Fibroblast of villous mesenchyme (primary cell): ENCODE measurements around the gene PAPPA. TPM values are rescaled to one million over a fixed set of nuclear protein-coding genes. Genes with fewer than 3 reads are reported as not detected.

Experiments
- DNase-seq: peaks from one replicate; pipeline ENCODE4 v3.0.0-alpha.2; 2010; ENCODE audit warnings: low read depth
- H3K4me3 ChIP-seq: 2 replicates; pipeline ENCODE4 v1.5.1; 2011; ENCODE audit warnings: low read depth, mild to moderate bottlenecking, low read length
- total RNA-seq: library from RNA; depleted of rRNA; stranded (reverse); fragments of >200 nt; gene quantifications from 2 replicates; pipeline ENCODE4 v1.2.3, GENCODE V29; 2012
- TF ChIP-seq, protein P1 (sequence below): IDR thresholded peaks from 2 replicates; pipeline ENCODE4 v1.5.1; 2012; ENCODE audit warnings: low read depth, mild to moderate bottlenecking, low read length; ENCODE audit not compliant: insufficient read depth

PAPPA gene
- total RNA-seq, 1 donor, result 104 TPM

DNA sequence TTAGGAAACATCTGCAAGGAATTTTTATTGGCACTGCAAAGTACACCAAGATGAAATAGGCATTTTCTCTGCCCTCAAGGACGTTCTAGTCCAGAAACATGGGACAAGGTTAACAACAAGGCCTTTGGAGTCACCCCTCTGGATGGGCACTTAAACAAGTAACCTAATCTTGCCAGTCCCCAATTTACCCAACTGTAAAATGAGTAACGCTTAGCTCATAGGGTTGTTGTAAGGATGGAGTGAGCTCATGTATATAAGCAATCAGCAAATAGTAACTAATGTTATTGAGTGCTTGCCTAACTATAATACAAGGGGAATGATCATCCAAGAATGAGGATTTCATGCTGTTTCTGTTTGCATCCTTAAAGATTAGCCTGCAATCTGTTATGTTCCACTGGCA, 189.3 kb downstream of the PAPPA start:
- DNase-seq, result no peak
- TF ChIP-seq, protein P1, sequence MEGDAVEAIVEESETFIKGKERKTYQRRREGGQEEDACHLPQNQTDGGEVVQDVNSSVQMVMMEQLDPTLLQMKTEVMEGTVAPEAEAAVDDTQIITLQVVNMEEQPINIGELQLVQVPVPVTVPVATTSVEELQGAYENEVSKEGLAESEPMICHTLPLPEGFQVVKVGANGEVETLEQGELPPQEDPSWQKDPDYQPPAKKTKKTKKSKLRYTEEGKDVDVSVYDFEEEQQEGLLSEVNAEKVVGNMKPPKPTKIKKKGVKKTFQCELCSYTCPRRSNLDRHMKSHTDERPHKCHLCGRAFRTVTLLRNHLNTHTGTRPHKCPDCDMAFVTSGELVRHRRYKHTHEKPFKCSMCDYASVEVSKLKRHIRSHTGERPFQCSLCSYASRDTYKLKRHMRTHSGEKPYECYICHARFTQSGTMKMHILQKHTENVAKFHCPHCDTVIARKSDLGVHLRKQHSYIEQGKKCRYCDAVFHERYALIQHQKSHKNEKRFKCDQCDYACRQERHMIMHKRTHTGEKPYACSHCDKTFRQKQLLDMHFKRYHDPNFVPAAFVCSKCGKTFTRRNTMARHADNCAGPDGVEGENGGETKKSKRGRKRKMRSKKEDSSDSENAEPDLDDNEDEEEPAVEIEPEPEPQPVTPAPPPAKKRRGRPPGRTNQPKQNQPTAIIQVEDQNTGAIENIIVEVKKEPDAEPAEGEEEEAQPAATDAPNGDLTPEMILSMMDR, result no peak
- H3K4me3 ChIP-seq, result no peak overlapping the region

DNA sequence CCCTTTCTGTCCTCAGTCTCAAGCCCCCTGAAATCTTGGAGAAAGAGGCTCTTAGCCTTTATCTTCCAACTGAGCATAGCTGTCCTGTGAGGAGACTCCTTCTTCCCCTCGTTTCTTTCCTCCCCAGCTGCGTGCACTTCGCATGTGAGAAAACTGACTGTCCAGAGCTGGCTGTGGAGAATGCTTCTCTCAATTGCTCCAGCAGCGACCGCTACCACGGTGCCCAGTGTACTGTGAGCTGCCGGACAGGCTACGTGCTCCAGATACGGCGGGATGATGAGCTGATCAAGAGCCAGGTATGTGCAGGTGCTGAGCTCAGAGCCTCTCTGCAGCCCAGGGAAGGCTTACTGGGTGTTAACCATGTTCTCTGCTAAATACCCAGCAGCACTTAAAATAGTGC, 190.8 kb downstream of the PAPPA start:
- no peak overlapping the region for H3K4me3 ChIP-seq
- TF ChIP-seq, protein P1, result no peak
- DNase-seq, result no peak

DNA sequence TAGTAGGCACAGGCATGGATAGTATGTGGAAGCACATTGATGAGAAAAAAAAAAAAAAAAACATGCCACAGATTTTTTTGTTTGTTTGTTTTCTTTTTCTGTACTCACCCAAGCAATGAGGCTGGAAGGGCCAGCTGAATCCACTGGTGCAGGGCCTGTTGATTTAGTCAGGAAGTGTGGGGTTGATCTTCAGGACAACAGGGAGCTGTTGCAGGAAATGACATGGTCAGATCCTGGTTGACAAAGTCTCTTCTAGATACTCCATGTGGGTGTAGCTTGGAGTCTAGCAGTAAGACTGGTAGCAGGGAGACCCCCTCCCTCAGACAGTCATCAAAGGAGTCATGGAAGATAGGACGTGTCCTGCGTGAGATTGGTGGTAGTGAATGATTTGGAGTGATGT, 191.8 kb downstream of the PAPPA start:
- no peak overlapping the region for H3K4me3 ChIP-seq
- no peak for DNase-seq
- TF ChIP-seq, protein P1, result no peak

DNA sequence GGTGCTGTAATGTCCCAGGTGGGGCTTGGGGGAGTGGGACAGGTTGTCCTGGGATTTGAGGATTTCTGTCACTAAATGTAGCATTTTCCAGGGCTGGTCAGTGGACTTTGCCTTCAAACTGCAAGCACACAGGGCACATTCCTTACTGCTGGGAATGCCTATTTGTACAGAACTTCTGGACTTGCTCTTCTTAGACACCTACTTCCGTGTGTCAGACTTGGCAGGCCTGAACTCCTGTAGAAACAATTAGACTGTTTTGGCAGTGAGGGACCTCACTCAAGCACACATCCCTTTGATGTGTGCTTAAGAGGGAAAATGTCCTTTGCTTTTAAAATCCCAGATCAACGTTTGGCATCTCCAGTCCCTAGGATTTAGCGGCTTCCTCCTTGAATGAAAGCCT, 192.2 kb downstream of the PAPPA start:
- TF ChIP-seq, protein P1, result no peak
- no peak for DNase-seq

DNA sequence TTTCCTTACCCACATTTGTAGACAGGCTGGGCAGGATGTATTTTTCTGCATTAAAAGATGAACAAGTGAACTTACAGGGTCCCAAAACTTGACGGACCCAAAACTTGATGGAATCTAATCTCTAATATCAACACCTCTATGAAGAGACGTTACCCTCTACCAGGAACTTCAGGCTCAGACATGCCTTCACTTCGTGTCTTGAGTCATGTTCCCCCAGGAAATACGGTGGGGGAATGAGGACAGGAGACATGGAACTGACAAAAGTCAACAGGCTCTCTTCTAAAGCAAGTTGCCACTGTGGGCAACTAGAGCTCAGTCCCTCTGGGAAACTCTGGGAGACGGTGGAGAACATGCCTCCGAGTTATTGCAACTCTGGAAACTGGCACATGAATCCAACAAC, 196.1 kb downstream of the PAPPA start:
- DNase-seq, result no peak
- H3K4me3 ChIP-seq, result no peak overlapping the region
- TF ChIP-seq, protein P1, result no peak

More for the DNA sequence above, 192.2 kb downstream of the PAPPA start:
- H3K4me3 ChIP-seq, result no peak overlapping the region

DNA sequence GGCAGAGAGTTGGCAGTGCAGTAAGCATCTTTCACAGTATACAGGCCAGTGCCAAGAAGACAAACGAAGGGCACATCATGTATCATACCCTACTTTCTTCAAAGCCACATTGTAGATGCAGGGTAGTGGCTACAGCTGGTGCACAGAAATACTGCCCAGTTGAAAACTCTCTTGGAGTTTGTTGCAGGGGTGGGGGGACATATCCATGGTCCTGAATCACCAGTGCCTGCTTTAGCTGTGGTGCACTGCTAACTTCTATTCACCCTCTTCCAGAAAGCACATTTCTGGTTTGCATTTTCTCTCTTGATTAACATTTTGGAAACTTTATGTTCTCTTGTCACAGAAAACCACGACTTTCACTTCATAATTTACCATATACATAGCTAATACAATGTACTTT, 196.6 kb downstream of the PAPPA start:
- no peak overlapping the region for H3K4me3 ChIP-seq
- DNase-seq, result no peak
- TF ChIP-seq, protein P1, result no peak

DNA sequence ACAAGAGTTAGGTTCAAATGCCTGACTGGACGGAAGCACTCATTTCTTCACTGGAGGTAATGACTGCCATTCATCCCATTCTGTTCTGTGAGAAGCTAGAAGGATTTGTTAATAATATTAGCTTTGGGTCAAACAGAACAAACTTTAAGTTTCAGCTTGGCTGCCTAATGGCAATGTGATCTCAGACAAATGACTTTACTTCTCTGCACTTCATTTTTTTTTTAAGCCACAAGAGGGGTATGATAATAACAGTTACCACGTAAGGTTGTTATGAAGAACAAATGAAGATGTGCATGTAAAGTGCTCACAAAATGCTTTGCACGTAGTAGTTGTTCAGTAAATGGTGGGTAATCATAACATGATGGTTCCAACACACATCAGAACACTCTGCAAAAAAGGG, 199.4 kb downstream of the PAPPA start:
- DNase-seq, result no peak
- TF ChIP-seq, protein P1, result no peak
- H3K4me3 ChIP-seq, result no peak overlapping the region
